ENCODE results near the gene GPR18. TPM values are rescaled to one million over a fixed set of nuclear protein-coding genes. Genes with fewer than 3 reads are reported as not detected.

GPR18 gene
- total RNA-seq, 1 donor from 2014 or later = not detected

DNA sequence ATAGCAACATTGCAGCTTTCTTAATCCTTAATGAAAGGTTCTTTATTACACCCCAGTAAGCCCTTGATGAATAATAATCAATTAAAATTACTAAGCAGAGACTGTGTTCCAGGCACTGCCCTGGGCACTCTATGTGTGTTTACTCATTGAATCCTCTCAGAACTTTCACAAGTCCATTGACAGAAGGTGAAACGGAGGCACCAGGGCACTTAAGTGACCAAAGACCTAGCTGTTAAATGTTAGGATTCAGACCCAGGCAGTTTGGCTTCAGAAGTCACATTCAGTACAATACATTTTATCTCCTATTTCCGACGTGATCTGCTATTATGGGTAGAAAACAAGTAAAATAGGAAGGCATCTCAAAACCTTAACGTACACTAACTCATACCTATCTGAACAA, 46.4 kb upstream of the GPR18 start:
- Histone ChIP-seq H3K36me3 (ENCODE audit: control insufficient read depth, insufficient read depth, low read length) (no peaks in the 10 kb centered on the region), H3K27me3 (ENCODE audit: control insufficient read depth, insufficient read depth, low read length) (no peaks in the 10 kb centered on the region), H3K4me3 (ENCODE audit: low read depth, low read length) (no peak overlapping the region)
- no peak for DNase-seq (ENCODE audit: low read depth)
- TF ChIP-seq, protein P1, sequence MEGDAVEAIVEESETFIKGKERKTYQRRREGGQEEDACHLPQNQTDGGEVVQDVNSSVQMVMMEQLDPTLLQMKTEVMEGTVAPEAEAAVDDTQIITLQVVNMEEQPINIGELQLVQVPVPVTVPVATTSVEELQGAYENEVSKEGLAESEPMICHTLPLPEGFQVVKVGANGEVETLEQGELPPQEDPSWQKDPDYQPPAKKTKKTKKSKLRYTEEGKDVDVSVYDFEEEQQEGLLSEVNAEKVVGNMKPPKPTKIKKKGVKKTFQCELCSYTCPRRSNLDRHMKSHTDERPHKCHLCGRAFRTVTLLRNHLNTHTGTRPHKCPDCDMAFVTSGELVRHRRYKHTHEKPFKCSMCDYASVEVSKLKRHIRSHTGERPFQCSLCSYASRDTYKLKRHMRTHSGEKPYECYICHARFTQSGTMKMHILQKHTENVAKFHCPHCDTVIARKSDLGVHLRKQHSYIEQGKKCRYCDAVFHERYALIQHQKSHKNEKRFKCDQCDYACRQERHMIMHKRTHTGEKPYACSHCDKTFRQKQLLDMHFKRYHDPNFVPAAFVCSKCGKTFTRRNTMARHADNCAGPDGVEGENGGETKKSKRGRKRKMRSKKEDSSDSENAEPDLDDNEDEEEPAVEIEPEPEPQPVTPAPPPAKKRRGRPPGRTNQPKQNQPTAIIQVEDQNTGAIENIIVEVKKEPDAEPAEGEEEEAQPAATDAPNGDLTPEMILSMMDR (IDR thresholded peaks at IDR 0.05; ENCODE audit: insufficient read depth, low read length, poor library complexity, severe bottlenecking) = no peak

DNA sequence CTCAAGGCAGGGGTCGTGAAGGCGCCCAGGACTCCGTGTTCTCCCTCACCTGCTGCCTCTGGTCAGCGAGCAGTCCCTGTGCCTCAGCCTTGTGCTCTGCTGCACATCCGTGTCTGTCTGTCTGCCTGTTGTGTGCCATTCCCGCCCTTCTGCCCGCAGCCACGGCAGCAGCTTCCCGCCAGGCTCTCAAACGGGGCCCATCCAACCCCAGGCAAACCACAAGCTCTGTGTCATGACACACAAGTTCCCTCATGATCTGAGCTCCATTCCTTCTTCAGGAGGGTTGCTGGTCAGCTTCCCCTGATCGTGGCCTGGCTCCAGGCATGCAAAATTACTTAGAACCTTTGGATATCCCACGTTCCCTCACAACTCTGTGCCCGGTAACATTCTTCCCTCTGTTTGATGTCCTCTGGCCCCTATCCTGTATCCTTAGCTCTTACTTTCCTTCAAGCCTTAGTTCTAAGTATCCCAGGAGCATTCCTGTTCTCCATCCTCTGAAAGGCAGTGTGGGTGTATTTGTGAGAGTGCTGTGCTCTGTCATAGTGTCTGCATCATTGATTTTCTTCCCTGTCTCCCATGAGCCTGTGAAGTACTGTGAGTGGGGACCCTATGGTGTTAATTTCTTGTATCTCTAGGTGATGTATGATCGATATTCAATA, 45.8 kb upstream of the GPR18 start:
- Histone ChIP-seq H3K27me3 (ENCODE audit: control insufficient read depth, insufficient read depth, low read length) (no peaks in the 10 kb centered on the region), H3K36me3 (ENCODE audit: control insufficient read depth, insufficient read depth, low read length) (no peaks in the 10 kb centered on the region), H3K4me3 (ENCODE audit: low read depth, low read length) (no peak overlapping the region)
- TF ChIP-seq, protein P1 (IDR thresholded peaks at IDR 0.05; ENCODE audit: insufficient read depth, low read length, poor library complexity, severe bottlenecking) = no peak
- no peak for DNase-seq (ENCODE audit: low read depth)

DNA sequence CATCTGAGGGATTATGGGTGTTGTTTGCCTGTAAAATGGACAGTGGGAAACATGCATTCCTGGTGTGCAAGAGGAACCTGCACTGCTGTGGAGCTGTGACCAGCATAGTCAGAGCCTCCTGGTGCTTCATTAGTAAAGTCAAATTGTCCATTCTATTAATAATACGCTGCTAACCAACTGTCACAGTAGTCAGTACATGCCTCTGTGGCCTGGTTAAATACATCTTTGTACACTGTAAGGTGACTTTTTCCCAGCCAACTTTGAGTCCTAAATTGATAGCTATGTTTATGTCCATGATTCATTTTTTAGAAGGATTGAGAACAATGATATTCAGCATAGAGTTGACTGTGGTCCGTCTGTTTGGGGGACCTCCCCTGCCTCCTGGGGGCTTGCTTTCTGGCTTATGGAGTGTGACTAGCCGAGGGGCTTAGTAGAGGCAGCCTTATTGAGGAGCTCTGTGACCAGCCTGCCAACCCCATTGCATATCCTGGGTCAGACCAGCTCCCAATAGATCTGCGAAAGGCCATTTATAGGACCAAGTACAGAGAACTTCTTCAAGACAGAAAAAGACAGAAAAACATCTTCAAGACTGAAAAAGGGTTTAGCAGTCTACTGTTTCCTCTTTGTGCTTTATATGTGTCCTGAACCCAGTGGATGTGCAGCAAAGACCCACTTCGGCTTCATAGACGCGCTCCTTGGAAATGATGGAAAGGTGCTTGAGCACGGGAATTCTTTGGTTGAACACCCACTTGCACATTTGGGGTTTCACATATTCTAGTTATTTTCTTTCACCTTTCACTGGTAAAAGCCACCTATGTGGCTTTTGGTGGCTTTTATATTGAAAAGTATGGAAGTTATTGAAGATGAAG, 44.7 kb upstream of the GPR18 start:
- no peak for DNase-seq (ENCODE audit: low read depth)
- H3K27me3 ChIP-seq (ENCODE audit: control insufficient read depth, insufficient read depth, low read length) = no peaks in the 10 kb centered on the region
- no peak overlapping the region for H3K4me3 ChIP-seq (ENCODE audit: low read depth, low read length)
- TF ChIP-seq, protein P1 (IDR thresholded peaks at IDR 0.05; ENCODE audit: insufficient read depth, low read length, poor library complexity, severe bottlenecking) = no peak
- H3K36me3 ChIP-seq (ENCODE audit: control insufficient read depth, insufficient read depth, low read length) = no peaks in the 10 kb centered on the region

DNA sequence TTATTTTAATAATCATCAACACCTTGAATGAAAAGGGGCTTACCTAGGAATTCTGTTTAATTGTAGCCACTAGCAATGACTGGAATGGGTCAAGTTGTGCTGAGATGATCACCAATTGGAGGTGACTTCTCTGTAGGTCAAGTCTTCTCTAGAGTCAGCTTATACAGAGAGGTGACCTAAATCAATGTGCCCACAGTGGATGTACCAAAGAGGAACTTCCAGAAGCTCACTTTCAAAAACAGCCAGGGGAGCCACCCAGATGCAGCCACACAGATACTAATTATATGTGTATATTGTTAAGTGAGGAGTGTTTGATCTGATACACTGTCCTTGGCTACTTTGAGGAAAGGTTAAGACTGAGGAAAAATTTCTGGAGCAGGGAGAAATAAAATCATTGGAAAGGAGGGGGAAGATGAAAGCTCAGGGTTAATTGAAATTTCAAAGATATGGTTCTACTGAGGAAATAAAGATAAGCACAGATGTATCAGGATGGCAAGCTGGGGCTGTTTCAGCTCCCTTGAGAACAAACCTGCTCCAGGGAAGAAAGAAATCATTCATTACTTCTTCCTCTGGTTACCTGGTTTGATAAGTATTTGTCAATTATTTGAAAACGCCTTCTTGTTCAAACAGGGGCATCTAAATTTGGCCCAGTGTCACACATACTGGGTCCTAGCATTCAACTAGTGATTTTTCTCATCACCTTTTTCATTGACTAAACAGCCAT, 43.9 kb upstream of the GPR18 start:
- Histone ChIP-seq H3K36me3 (ENCODE audit: control insufficient read depth, insufficient read depth, low read length) (no peaks in the 10 kb centered on the region), H3K4me3 (ENCODE audit: low read depth, low read length) (no peak overlapping the region), H3K27me3 (ENCODE audit: control insufficient read depth, insufficient read depth, low read length) (no peaks in the 10 kb centered on the region)
- TF ChIP-seq, protein P1 (IDR thresholded peaks at IDR 0.05; ENCODE audit: insufficient read depth, low read length, poor library complexity, severe bottlenecking) = no peak
- no peak for DNase-seq (ENCODE audit: low read depth)

DNA sequence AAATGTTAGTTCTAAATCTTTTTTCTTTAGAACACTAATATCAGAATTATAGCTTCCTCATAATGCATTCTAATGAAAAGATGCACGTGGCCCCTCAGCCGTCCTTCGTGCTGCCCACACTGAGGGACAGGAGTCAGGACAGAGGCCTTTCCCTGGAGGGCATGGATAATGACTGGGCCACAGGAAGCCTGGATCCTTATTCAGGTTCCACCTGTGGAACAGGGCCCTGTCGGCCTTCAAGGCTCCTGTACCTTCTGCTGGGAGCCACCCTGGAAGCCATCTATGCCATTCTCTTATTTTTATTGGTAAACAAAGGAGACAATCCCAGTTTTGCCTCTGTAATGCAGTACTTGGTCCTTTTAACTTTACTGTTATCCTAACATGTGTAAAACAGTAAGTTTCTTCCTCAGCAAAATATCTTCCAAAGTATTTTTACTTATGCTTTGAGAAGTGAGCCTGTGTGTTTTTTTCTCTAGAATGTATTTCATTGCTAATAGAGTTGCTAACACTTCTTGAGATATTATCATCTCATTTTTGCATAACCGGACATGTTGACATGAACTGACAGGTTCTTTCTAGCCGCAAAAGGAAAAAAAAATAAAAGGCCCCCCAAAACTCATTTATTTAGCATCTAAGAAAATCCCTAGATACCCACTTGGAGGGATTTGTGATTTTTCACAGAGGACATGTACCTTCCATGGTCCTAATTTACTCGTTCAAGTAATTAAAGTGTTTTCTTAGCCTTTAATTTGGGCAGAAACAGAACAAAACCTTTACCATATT, 43.1 kb upstream of the GPR18 start:
- no peaks in the 10 kb centered on the region for H3K36me3 ChIP-seq (ENCODE audit: control insufficient read depth, insufficient read depth, low read length)
- TF ChIP-seq, protein P1 (IDR thresholded peaks at IDR 0.05; ENCODE audit: insufficient read depth, low read length, poor library complexity, severe bottlenecking) = no peak
- no peaks in the 10 kb centered on the region for H3K27me3 ChIP-seq (ENCODE audit: control insufficient read depth, insufficient read depth, low read length)
- DNase-seq (ENCODE audit: low read depth) = no peak
- H3K4me3 ChIP-seq (ENCODE audit: low read depth, low read length) = no peak overlapping the region
